HCT116 (cell line): ENCODE measurements around the gene MAPK6.

Experiments
- CTCF ChIP-seq, 3 experiments: fragments of 200-600 bp in 1 of 3; sonication (generic) in 1 of 3; IDR thresholded peaks in 2 of 3; conservative IDR thresholded peaks in 1 of 3; 2 replicates each; pipeline ENCODE4 v1.5.1; 2012 to 2017; ENCODE audit warnings: low read depth in 2 of 3, low read length in 2 of 3, antibody characterized with exemption in 1 of 3, borderline replicate concordance in 1 of 3, control low read depth in 1 of 3, mild to moderate bottlenecking in 1 of 3, mixed read lengths in 1 of 3, mixed run types in 1 of 3, moderate library complexity in 1 of 3; ENCODE audit not compliant: insufficient read depth in 1 of 3
- RAD21 ChIP-seq: IDR thresholded peaks from 2 replicates; pipeline ENCODE4 v1.6.1; 2012; ENCODE audit warnings: low read depth, mild to moderate bottlenecking
- TF ChIP-seq, protein P1 (sequence below): IDR thresholded peaks from 2 replicates; pipeline ENCODE4 v1.6.1; 2012; ENCODE audit warnings: low read depth

DNA sequence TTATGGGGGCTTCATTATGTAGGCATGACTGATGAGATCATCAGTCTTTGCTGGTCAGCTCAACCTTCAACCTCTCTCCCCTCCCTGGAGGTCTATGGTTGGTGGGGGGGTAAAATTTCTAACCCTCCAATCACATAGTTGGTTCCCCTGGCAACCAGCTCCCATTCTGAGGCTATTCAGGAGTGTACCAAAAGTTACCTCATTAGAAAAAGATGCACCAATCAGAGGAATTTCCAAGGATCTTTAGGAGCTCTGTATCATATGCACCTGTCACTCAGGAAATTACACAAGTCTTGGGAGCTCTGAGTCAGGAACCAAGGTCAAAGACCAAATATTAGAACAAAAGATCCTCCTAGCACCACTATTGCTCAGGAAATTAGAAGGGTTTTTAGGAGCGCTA, 26.1 kb upstream of the MAPK6 start:
- TF ChIP-seq CTCF (IDR thresholded peaks at IDR 0.05 in 2 of 3, conservative IDR thresholded peaks at IDR 0.05 in 1 of 3; ENCODE audit: borderline replicate concordance in 1 of 3, insufficient read depth in 1 of 3, low read depth in 2 of 3, low read length in 2 of 3) (no peak), RAD21 (no peak)
- TF ChIP-seq, protein P1, sequence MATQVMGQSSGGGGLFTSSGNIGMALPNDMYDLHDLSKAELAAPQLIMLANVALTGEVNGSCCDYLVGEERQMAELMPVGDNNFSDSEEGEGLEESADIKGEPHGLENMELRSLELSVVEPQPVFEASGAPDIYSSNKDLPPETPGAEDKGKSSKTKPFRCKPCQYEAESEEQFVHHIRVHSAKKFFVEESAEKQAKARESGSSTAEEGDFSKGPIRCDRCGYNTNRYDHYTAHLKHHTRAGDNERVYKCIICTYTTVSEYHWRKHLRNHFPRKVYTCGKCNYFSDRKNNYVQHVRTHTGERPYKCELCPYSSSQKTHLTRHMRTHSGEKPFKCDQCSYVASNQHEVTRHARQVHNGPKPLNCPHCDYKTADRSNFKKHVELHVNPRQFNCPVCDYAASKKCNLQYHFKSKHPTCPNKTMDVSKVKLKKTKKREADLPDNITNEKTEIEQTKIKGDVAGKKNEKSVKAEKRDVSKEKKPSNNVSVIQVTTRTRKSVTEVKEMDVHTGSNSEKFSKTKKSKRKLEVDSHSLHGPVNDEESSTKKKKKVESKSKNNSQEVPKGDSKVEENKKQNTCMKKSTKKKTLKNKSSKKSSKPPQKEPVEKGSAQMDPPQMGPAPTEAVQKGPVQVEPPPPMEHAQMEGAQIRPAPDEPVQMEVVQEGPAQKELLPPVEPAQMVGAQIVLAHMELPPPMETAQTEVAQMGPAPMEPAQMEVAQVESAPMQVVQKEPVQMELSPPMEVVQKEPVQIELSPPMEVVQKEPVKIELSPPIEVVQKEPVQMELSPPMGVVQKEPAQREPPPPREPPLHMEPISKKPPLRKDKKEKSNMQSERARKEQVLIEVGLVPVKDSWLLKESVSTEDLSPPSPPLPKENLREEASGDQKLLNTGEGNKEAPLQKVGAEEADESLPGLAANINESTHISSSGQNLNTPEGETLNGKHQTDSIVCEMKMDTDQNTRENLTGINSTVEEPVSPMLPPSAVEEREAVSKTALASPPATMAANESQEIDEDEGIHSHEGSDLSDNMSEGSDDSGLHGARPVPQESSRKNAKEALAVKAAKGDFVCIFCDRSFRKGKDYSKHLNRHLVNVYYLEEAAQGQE = no peak
